WTC11 (cell line): Measurements from ENCODE around the gene TMCC2. TPM values are rescaled to one million over a fixed set of nuclear protein-coding genes. Genes with fewer than 3 reads are reported as not detected.
"Not testable (repeated sequence)": the region's sequence is repeated elsewhere in the genome, so short reads cannot be mapped to it uniquely, and the experiment has no call there.

ENCODE experiments used
- ATAC-seq: fragments of 200-7000 bp; cut with Tn5 transposase; 2 replicates; pipeline ENCODE4 v1.10.0; 2021; ENCODE audit warnings: mild to moderate bottlenecking, moderate library complexity
- CTCF ChIA-PET: fragments of 300-600 bp; sonication (Branson Sonifier 250); formaldehyde crosslinking; loops from one replicate; lab custom pipeline; 2021; ENCODE audit warnings: antibody characterized with exemption; lab: Charles Lee
- POLR2A ChIA-PET: fragments of 350-600 bp; sonication (Branson Sonifier 250); formaldehyde crosslinking; loops from one replicate; lab custom pipeline; 2021; ENCODE audit warnings: antibody characterized with exemption; lab: Charles Lee
- DNase-seq: peaks from one replicate; pipeline ENCODE4 v3.0.0; 2021; ENCODE audit warnings: low spot score
- H3K27ac Mint-ChIP-seq: 2 replicates; pipeline ENCODE4 v1.8.0; 2021; ENCODE audit warnings: mixed read lengths
- H3K27me3 Mint-ChIP-seq: 2 replicates; pipeline ENCODE4 v1.8.0; 2021; ENCODE audit warnings: low read depth, mild to moderate bottlenecking, moderate library complexity, mixed read lengths
- H3K36me3 Mint-ChIP-seq: 2 replicates; pipeline ENCODE4 v1.8.0; 2021; ENCODE audit warnings: mixed read lengths
- H3K4me1 Mint-ChIP-seq: 2 replicates; pipeline ENCODE4 v1.8.0; 2022; ENCODE audit warnings: mixed read lengths
- H3K4me3 Mint-ChIP-seq: 2 replicates; pipeline ENCODE4 v1.8.0; 2021; ENCODE audit warnings: mild to moderate bottlenecking, moderate library complexity, mixed read lengths
- H3K9me3 Mint-ChIP-seq: 2 replicates; pipeline ENCODE4 v1.8.0; 2021; ENCODE audit warnings: mixed read lengths
- EMX1 ChIP-seq: fragments of 250-450 bp; sonication (Bioruptor Pico); IDR thresholded peaks from 2 replicates; pipeline ENCODE4 v1.8.0; 2021; ENCODE audit warnings: mild to moderate bottlenecking
- FOXK1 ChIP-seq: sonication (generic); formaldehyde crosslinking; IDR thresholded peaks from 2 replicates; pipeline ENCODE4 v1.8.0; 2022; ENCODE audit warnings: mild to moderate bottlenecking, moderate library complexity, missing genetic modification reagents
- FOXP4 ChIP-seq: sonication (generic); formaldehyde crosslinking; IDR thresholded peaks from 2 replicates; pipeline ENCODE4 v1.8.0; 2022; ENCODE audit warnings: mild to moderate bottlenecking, missing genetic modification reagents
- GABPB1 ChIP-seq: sonication (generic); formaldehyde crosslinking; IDR thresholded peaks from 2 replicates; pipeline ENCODE4 v1.8.1; 2023; ENCODE audit warnings: mild to moderate bottlenecking, missing genetic modification reagents
- HMGA2 ChIP-seq: fragments of 250-450 bp; sonication (Bioruptor Pico); IDR thresholded peaks from 2 replicates; pipeline ENCODE4 v1.4.0; 2021; ENCODE audit warnings: mild to moderate bottlenecking, moderate library complexity
- IRF1 ChIP-seq: sonication (generic); formaldehyde crosslinking; IDR thresholded peaks from 2 replicates; pipeline ENCODE4 v1.8.0; 2023; ENCODE audit warnings: missing genetic modification reagents
- NR2C2 ChIP-seq: sonication (generic); formaldehyde crosslinking; IDR thresholded peaks from 2 replicates; pipeline ENCODE4 v1.8.0; 2022; ENCODE audit warnings: mild to moderate bottlenecking, missing genetic modification reagents
- NR3C1 ChIP-seq: sonication (generic); formaldehyde crosslinking; conservative IDR thresholded peaks from 2 replicates; pipeline ENCODE4 v1.8.1; 2023; ENCODE audit warnings: low read depth, mild to moderate bottlenecking, missing genetic modification reagents
- RORB ChIP-seq: fragments of 250-450 bp; sonication (Bioruptor Pico); IDR thresholded peaks from 2 replicates; pipeline ENCODE4 v1.9.0; 2021; ENCODE audit warnings: mild to moderate bottlenecking
- SP1 ChIP-seq: sonication (generic); formaldehyde crosslinking; conservative IDR thresholded peaks from 2 replicates; pipeline ENCODE4 v1.8.1; 2022; ENCODE audit warnings: missing genetic modification reagents
- ZBTB43 ChIP-seq: sonication (generic); formaldehyde crosslinking; IDR thresholded peaks from 2 replicates; pipeline ENCODE4 v1.8.1; 2023; ENCODE audit warnings: mild to moderate bottlenecking, missing genetic modification reagents
- ZNF423 ChIP-seq: fragments of 250-450 bp; sonication (Bioruptor Pico); IDR thresholded peaks from 2 replicates; pipeline ENCODE4 v2.1.2; 2022; ENCODE audit warnings: mild to moderate bottlenecking, moderate library complexity
- total RNA-seq: library from RNA; stranded (reverse); gene quantifications from 3 replicates; pipeline ENCODE4 v1.2.3, GENCODE V29; 2021

TMCC2 gene
- total RNA-seq, 1 experiment from 2014 or later: 9.5 TPM

- TF ChIP-seq GABPB1 (CRISPR knock-in tag): peak; percentile 61
- TF ChIP-seq, all 79 proteins: peak for 12
These were observed 66.6 kb downstream of the TMCC2 start (continued) for GRCh38 chr1:205294175-205294917.

- no peaks in the 10 kb centered on the region for H3K36me3 Mint-ChIP-seq
- ATAC-seq: peak; percentile 8; the same call in 1 of the 2 replicates
- TF ChIP-seq ZBTB43 (CRISPR knock-in tag): no peak
- no peak for TF ChIP-seq ZNF423 (CRISPR knock-in tag)
- no peak for TF ChIP-seq EMX1 (CRISPR knock-in tag)
- no peak for TF ChIP-seq SP1 (CRISPR knock-in tag)
- no peak for TF ChIP-seq IRF1 (CRISPR knock-in tag)
- no peak for TF ChIP-seq NR2C2 (CRISPR knock-in tag)
- TF ChIP-seq FOXK1: no peak
- TF ChIP-seq RORB: no peak
- TF ChIP-seq FOXP4 (CRISPR knock-in tag): no peak
- TF ChIP-seq, all 79 proteins: peak for 0
- POLR2A ChIA-PET: interaction anchor here (0.7 to 3.4 kb wide), 13 partner anchors 8 to 159 kb away, joined by 3 to 33 read pairs (median 5); partner anchors contain the start of gene NUAK2
- Mint-ChIP-seq H3K9me3 (no peaks in the 10 kb centered on the region), H3K4me1 (peaks cover 63% of the 10 kb centered on the region), H3K27ac (peak overlapping the region; percentile 100), H3K27me3 (no peaks in the 10 kb centered on the region; the same call in 1 of the 2 replicates), H3K4me3 (no peak overlapping the region)
- CTCF ChIA-PET: interaction anchor here (0.6 to 2.7 kb wide), 10 partner anchors 9 to 160 kb away, joined by 3 to 25 read pairs (median 6); no protein-coding TSS in a partner anchor
- no peak for DNase-seq
These were observed 67.2 kb downstream of the TMCC2 start for GRCh38 chr1:205294934-205295333.

- no peak for DNase-seq
- no peaks in the 10 kb centered on the region for H3K9me3 Mint-ChIP-seq
- H3K27ac Mint-ChIP-seq: peak overlapping the region; percentile 100
- H3K27me3 Mint-ChIP-seq: no peaks in the 10 kb centered on the region; the same call in 1 of the 2 replicates
- no peak for ATAC-seq
- H3K4me3 Mint-ChIP-seq: no peak overlapping the region
- ChIA-PET CTCF (no interaction called here), POLR2A (interaction anchor here (2.2 to 3.4 kb wide), 3 partner anchors 11 to 22 kb away, joined by 20 to 33 read pairs (median 23); no protein-coding TSS in a partner anchor)
- no peak for TF ChIP-seq NR3C1 (CRISPR knock-in tag)
- no peak for TF ChIP-seq ZBTB43 (CRISPR knock-in tag)
- TF ChIP-seq GABPB1 (CRISPR knock-in tag): no peak
- no peak for TF ChIP-seq HMGA2
- no peaks in the 10 kb centered on the region for H3K36me3 Mint-ChIP-seq
- peaks cover 76% of the 10 kb centered on the region for H3K4me1 Mint-ChIP-seq
These were observed 68.4 kb downstream of the TMCC2 start for GRCh38 chr1:205296154-205296553.

GRCh38 chr1:205297546-205298177, 69.9 kb downstream of the TMCC2 start:
- Mint-ChIP-seq H3K4me1 (peaks cover 82% of the 10 kb centered on the region), H3K27ac (peak overlapping the region; percentile 95)
- H3K9me3 Mint-ChIP-seq, H3K27me3 Mint-ChIP-seq, H3K4me3 Mint-ChIP-seq, DNase-seq, H3K36me3 Mint-ChIP-seq, ATAC-seq: not testable (repeated sequence)
- ChIA-PET CTCF (interaction anchor here (1.3 to 8.7 kb wide), 6 partner anchors 11 to 57 kb away, joined by 5 to 114 read pairs (median 7); no protein-coding TSS in a partner anchor), POLR2A (interaction anchor here (0.5 to 7.7 kb wide), 5 partner anchors 10 to 290 kb away, joined by 4 to 186 read pairs (median 46); partner anchors contain the start of gene NUAK2)
